Measurements from ENCODE around the gene MS4A14. TPM values are rescaled to one million over a fixed set of nuclear protein-coding genes. Genes with fewer than 3 reads are reported as not detected.

Gene MS4A14
- total and polyA plus RNA-seq, 2 of the 8 experiments (the other 6 are each of a cell fraction or from before 2014, with no cell fraction given): not detected

- no peak for TF ChIP-seq CREB1 (IDR thresholded peaks at IDR 0.05)
- no peak for TF ChIP-seq ZNF274 (IDR thresholded peaks at IDR 0.05; ENCODE audit: borderline replicate concordance, extremely low read depth, low read length)
- TF ChIP-seq FOSL1 (IDR thresholded peaks at IDR 0.05; ENCODE audit: insufficient read depth, low read depth, low read length): no peak
- no peak for TF ChIP-seq CHD1 (IDR thresholded peaks at IDR 0.05; ENCODE audit: low read depth, low read length)
- no peak for TF ChIP-seq GTF2F1 (IDR thresholded peaks at IDR 0.05; ENCODE audit: borderline replicate concordance, low read depth, low read length)
- no peak for TF ChIP-seq SP1 (IDR thresholded peaks at IDR 0.05; ENCODE audit: low read depth, low read length)
- TF ChIP-seq RAD21 (IDR thresholded peaks at IDR 0.05 in 1 of 2, conservative IDR thresholded peaks at IDR 0.05 in 1 of 2; ENCODE audit: low read depth in 2 of 2, low read length in 2 of 2): no peak
- TF ChIP-seq SUZ12 (IDR thresholded peaks at IDR 0.05; ENCODE audit: low read length): no peak
- TF ChIP-seq ATF2 (IDR thresholded peaks at IDR 0.05; ENCODE audit: low read length): no peak
- no peak for TF ChIP-seq KDM4A (IDR thresholded peaks at IDR 0.05; ENCODE audit: low read depth, low read length, severe bottlenecking)
- no peak for TF ChIP-seq TAF1 (IDR thresholded peaks at IDR 0.05; ENCODE audit: low read depth, low read length)
- TF ChIP-seq RNF2 (IDR thresholded peaks at IDR 0.05; ENCODE audit: borderline replicate concordance, low read depth, low read length, missing control alignments, poor library complexity, severe bottlenecking): no peak
- TF ChIP-seq NANOG (IDR thresholded peaks at IDR 0.05; ENCODE audit: insufficient read depth, low read depth, low read length, poor library complexity, severe bottlenecking): no peak
- no peak for TF ChIP-seq TAF7 (optimal IDR thresholded peaks at IDR 0.05; ENCODE audit: borderline replicate concordance, low read depth, low read length)
- no peak for TF ChIP-seq YY1 (IDR thresholded peaks at IDR 0.05; ENCODE audit: low read depth, low read length)
Measured at GRCh38 chr11:60422609-60423008, 26.4 kb downstream of the MS4A14 start (continued).

Data from H1 (cell line).